ENCODE data around the gene MMP19. TPM values are rescaled to one million over a fixed set of nuclear protein-coding genes. Genes with fewer than 3 reads are reported as not detected.

MMP19 gene
- total RNA-seq, 3 donors from 2014 or later, result 1.7 to 6.6 (median 5.0) TPM

DNA sequence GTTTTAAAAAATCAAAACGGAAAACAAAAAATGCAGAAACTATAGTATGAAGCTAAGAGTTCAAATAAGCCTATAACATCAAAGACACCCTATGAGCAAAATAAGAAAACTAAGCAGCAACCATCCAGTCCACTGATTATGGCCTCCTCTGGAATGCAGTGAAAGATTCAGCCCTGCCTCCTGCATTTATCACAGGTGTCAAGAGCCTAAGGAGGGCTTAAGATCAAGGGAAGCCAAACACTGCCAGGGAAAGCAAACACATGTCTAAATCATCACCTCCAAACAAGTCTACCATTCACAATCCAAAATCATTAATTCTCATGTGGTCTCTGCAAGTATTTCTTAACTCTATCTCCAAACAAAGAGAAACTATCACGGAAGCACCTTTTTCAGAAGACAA, 53.6 kb downstream of the MMP19 start:
- intact Hi-C loops (cut with DNase I, micrococcal nuclease), result no loop called here
- TF ChIP-seq, protein P1, sequence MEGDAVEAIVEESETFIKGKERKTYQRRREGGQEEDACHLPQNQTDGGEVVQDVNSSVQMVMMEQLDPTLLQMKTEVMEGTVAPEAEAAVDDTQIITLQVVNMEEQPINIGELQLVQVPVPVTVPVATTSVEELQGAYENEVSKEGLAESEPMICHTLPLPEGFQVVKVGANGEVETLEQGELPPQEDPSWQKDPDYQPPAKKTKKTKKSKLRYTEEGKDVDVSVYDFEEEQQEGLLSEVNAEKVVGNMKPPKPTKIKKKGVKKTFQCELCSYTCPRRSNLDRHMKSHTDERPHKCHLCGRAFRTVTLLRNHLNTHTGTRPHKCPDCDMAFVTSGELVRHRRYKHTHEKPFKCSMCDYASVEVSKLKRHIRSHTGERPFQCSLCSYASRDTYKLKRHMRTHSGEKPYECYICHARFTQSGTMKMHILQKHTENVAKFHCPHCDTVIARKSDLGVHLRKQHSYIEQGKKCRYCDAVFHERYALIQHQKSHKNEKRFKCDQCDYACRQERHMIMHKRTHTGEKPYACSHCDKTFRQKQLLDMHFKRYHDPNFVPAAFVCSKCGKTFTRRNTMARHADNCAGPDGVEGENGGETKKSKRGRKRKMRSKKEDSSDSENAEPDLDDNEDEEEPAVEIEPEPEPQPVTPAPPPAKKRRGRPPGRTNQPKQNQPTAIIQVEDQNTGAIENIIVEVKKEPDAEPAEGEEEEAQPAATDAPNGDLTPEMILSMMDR (IDR thresholded peaks at IDR 0.05), result no peak
- Histone ChIP-seq H3K4me3 (no peak overlapping the region), H3K4me1 (ENCODE audit: low read depth) (no peaks in the 10 kb centered on the region), H3K9me3 (no peaks in the 10 kb centered on the region), H3K36me3 (ENCODE audit: low read depth) (peaks cover 7% of the 10 kb centered on the region)
- no peak for ATAC-seq
- no peak for DNase-seq

DNA sequence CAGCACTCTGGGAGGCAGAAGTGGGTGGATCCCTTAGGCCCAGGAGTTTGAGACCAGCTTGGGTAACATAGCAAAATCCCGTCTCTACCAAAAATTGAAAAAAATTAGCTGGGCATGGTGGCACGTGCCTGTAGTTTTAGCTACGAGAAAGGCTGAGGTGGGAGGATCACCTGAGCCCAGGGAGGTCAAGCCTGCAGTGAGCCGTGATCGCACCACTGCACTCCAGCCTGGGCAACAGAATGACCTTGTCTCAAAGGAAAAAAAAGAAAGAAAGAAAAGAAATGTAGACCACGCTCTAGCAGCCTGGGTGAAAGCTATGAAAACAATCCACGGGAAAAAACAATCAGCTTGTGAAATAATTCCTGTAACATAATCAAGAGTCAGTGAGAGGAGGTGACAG, 54.2 kb downstream of the MMP19 start:
- TF ChIP-seq, protein P1 (IDR thresholded peaks at IDR 0.05), result no peak
- Histone ChIP-seq H3K4me1 (ENCODE audit: low read depth) (no peaks in the 10 kb centered on the region), H3K9me3 (no peaks in the 10 kb centered on the region), H3K4me3 (no peak overlapping the region), H3K36me3 (ENCODE audit: low read depth) (peaks cover 7% of the 10 kb centered on the region)
- intact Hi-C loops (cut with DNase I, micrococcal nuclease), result no loop called here
- no peak for ATAC-seq
- no peak for DNase-seq

Other genes with a start within 250 kb of the MMP19 start
- not detected for gene OR10P1, start 206.0 kb downstream of the MMP19 start, total RNA-seq
- gene ITGA7, start 135.0 kb downstream of the MMP19 start, total RNA-seq, result 100 to 1,000 TPM in 1 of 3 donors, 10 to 100 TPM in 2; 16.5 to 449 (median 46.0) TPM
- 100 to 1,000 TPM; 201 to 285 (median 241) TPM for gene BLOC1S1, start 126.9 kb downstream of the MMP19 start, total RNA-seq
- 10 to 100 TPM; 21.5 to 48.1 (median 35.8) TPM for gene RDH5, start 122.5 kb downstream of the MMP19 start, total RNA-seq
- 1,000 to 10,000 TPM in 2 of 3 donors, 100 to 1,000 TPM in 1; 992 to 1,177 (median 1,016) TPM for gene CD63, start 113.9 kb downstream of the MMP19 start, total RNA-seq
- gene GDF11, start 99.8 kb downstream of the MMP19 start, total RNA-seq, result 10 to 100 TPM in 1 of 3 donors, 1 to 10 TPM in 2; 1.0 to 13.8 (median 2.8) TPM
- 10 to 100 TPM; 38.7 to 45.9 (median 41.3) TPM for gene SARNP, start 25.2 kb downstream of the MMP19 start, total RNA-seq
- 10 to 100 TPM; 42.1 to 97.8 (median 74.2) TPM for gene ORMDL2, start 24.9 kb downstream of the MMP19 start, total RNA-seq
- gene DNAJC14, start 13.3 kb downstream of the MMP19 start, total RNA-seq, result 10 to 100 TPM; 26.6 to 30.8 (median 27.7) TPM
- 10 to 100 TPM; 29.7 to 48.8 (median 45.7) TPM for gene PYM1, start 85.0 kb upstream of the MMP19 start, total RNA-seq
- gene DGKA, start 88.2 kb upstream of the MMP19 start, total RNA-seq, result 100 to 1,000 TPM in 1 of 3 donors, 10 to 100 TPM in 2; 82.6 to 148 (median 97.0) TPM
- gene PMEL, start 123.1 kb upstream of the MMP19 start, total RNA-seq, result 1 to 10 TPM; 1.3 to 4.4 (median 3.4) TPM
- gene CDK2, start 123.9 kb upstream of the MMP19 start, total RNA-seq, result 10 to 100 TPM; 17.1 to 22.1 (median 20.8) TPM
- 100 to 1,000 TPM; 131 to 179 (median 173) TPM for gene RAB5B, start 131.1 kb upstream of the MMP19 start, total RNA-seq
- 10 to 100 TPM; 29.2 to 32.0 (median 30.4) TPM for gene SUOX, start 154.3 kb upstream of the MMP19 start, total RNA-seq
- 1 to 10 TPM; 3.5 to 9.1 (median 7.2) TPM for gene IKZF4, start 178.1 kb upstream of the MMP19 start, total RNA-seq
- 10 to 100 TPM; 28.8 to 81.1 (median 34.5) TPM for gene RPS26, start 199.0 kb upstream of the MMP19 start, total RNA-seq
- gene ERBB3, start 237.2 kb upstream of the MMP19 start, total RNA-seq, result 100 to 1,000 TPM; 136 to 423 (median 212) TPM

All from mucosa of descending colon (tissue), 3 donors.